Mucosa of descending colon (tissue), 3 donors: ENCODE data around the gene MICAL3. TPM values are rescaled to one million over a fixed set of nuclear protein-coding genes. Genes with fewer than 3 reads are reported as not detected.
A peak's percentile ranks its signal among the peaks of the same experiment; 100 is the strongest.

Source experiments
- ATAC-seq: fragments of 200-7000 bp; cut with Tn5 transposase; one replicate; pipeline ENCODE4 v1.9.1; 2020; ENCODE audit warnings: mild to moderate bottlenecking, moderate library complexity
- DNase-seq, 3 donors: peaks; one replicate each; pipeline ENCODE4 v3.0.0-alpha.2; 2020
- H3K36me3 ChIP-seq: fragments of 200-600 bp; one replicate; pipeline ENCODE4 v1.8.0; 2021; ENCODE audit warnings: low read depth, mild to moderate bottlenecking
- H3K4me1 ChIP-seq: fragments of 200-600 bp; one replicate; pipeline ENCODE4 v1.8.0; 2021; ENCODE audit warnings: low read depth, mild to moderate bottlenecking
- H3K4me3 ChIP-seq: fragments of 200-600 bp; one replicate; pipeline ENCODE4 v1.8.0; 2021; ENCODE audit warnings: mild to moderate bottlenecking
- H3K9me3 ChIP-seq: fragments of 200-600 bp; one replicate; pipeline ENCODE4 v1.8.0; 2021; ENCODE audit warnings: mild to moderate bottlenecking
- CTCF ChIP-seq: fragments of 200-600 bp; IDR thresholded peaks from one replicate; pipeline ENCODE4 v1.8.0; 2022; ENCODE audit warnings: antibody characterized with exemption, mild to moderate bottlenecking
- intact Hi-C, 2 donors: fragments of 100-400 bp; cut with DNase I in 1 of 2; cut with micrococcal nuclease in 1 of 2; formaldehyde crosslinking; loops; one replicate each; pipeline versions ENCODE4 v1.11.0 to v1.11.1; 2022; cut with DNase I, micrococcal nuclease
- total RNA-seq, 3 donors: library from RNA; stranded (reverse); fragmentation: NEBNext Ultra II Directional in 2 of 3; extraction: Animal tissue kit (Norgen Biotek cat#: 25700) in 2 of 3; gene quantifications; one replicate each; pipeline versions ENCODE4 v1.2.1 to v1.2.4, GENCODE V29; 2021 to 2023
- donor health status: DM: no; HTN: no; CAD: no; lungs with moderate emphysema.
- donor health status: DM: no; HTN: no; CAD: no.
- donor health status: DM: no; HTN: yes; CAD: no.

Gene MICAL3
- total RNA-seq, 3 donors from 2014 or later: 75.8 to 135 (median 129) TPM

- H3K4me1 ChIP-seq: no peaks in the 10 kb centered on the region
- H3K36me3 ChIP-seq: no peaks in the 10 kb centered on the region
- peak in 1 of 3 donors; percentile 20 for DNase-seq
- no peak for TF ChIP-seq CTCF
- intact Hi-C loops: no loop called here
- H3K4me3 ChIP-seq: no peak overlapping the region
- ATAC-seq: no peak
- H3K9me3 ChIP-seq: no peaks in the 10 kb centered on the region
Observed at GRCh38 chr22:17749605-17750395, 274.6 kb downstream of the MICAL3 start.

- Histone ChIP-seq H3K36me3 (no peaks in the 10 kb centered on the region), H3K4me3 (no peak overlapping the region), H3K4me1 (no peaks in the 10 kb centered on the region), H3K9me3 (no peaks in the 10 kb centered on the region)
- ATAC-seq (no peak), DNase-seq (peak in 1 of 3 donors; percentile 25)
- intact Hi-C loops: no loop called here
- no peak for TF ChIP-seq CTCF
Observed at GRCh38 chr22:17748555-17749353, 275.6 kb downstream of the MICAL3 start.

- intact Hi-C loops: no loop called here
- ATAC-seq (no peak), DNase-seq (peak in 1 of 3 donors; percentile 14)
- no peak for TF ChIP-seq CTCF
- Histone ChIP-seq H3K9me3 (no peaks in the 10 kb centered on the region), H3K36me3 (no peaks in the 10 kb centered on the region), H3K4me1 (no peaks in the 10 kb centered on the region), H3K4me3 (no peak overlapping the region)
Observed at GRCh38 chr22:17746916-17747315, 277.4 kb downstream of the MICAL3 start.

- no peak overlapping the region for H3K4me3 ChIP-seq
- H3K36me3 ChIP-seq: no peaks in the 10 kb centered on the region
- H3K9me3 ChIP-seq: no peaks in the 10 kb centered on the region
- intact Hi-C loops: no loop called here
- peak; percentile 26 for ATAC-seq
- peak in 1 of 3 donors; percentile 12 for DNase-seq
- no peaks in the 10 kb centered on the region for H3K4me1 ChIP-seq
- TF ChIP-seq CTCF: no peak
Observed at GRCh38 chr22:17744430-17744829, 279.9 kb downstream of the MICAL3 start.

GRCh38 chr22:17743661-17744411 is 280.5 kb downstream of the MICAL3 start:
- intact Hi-C loops: no loop called here
- Histone ChIP-seq H3K36me3 (no peaks in the 10 kb centered on the region), H3K4me1 (no peaks in the 10 kb centered on the region), H3K9me3 (no peaks in the 10 kb centered on the region), H3K4me3 (no peak overlapping the region)
- ATAC-seq (no peak), DNase-seq (no peak)
- TF ChIP-seq CTCF: no peak
